Spleen (tissue), 11 donors: ENCODE data around the gene ROMO1. TPM values are rescaled to one million over a fixed set of nuclear protein-coding genes. Genes with fewer than 3 reads are reported as not detected.
"Not testable (repeated sequence)": the region's sequence is repeated elsewhere in the genome, so short reads cannot be mapped to it uniquely, and the experiment has no call there.

ENCODE experiments used
- DNase-seq: peaks from one replicate; pipeline ENCODE4 v3.0.0-alpha.2; 2020
- H3K27ac ChIP-seq, 8 donors: fragments of 200-600 bp; sonication (generic) in 7 of 8; 1 replicate in 4 of 8; 2 replicates in 4 of 8; pipeline versions ENCODE4 v1.5.0 to v1.8.0; 2016 to 2021; ENCODE audit warnings: inconsistent platforms in 4 of 8, mild to moderate bottlenecking in 4 of 8, moderate library complexity in 1 of 8
- H3K27me3 ChIP-seq, 7 donors: fragments of 200-600 bp; sonication (generic) in 6 of 7; replicated peaks in 1 of 7; 1 replicate in 4 of 7; 2 replicates in 3 of 7; pipeline versions ENCODE4 v1.5.0 to v1.8.0; 2016 to 2021; ENCODE audit warnings: inconsistent platforms in 3 of 7, mild to moderate bottlenecking in 1 of 7
- H3K36me3 ChIP-seq, 6 donors: fragments of 200-600 bp; sonication (generic) in 5 of 6; 1 replicate in 4 of 6; 2 replicates in 2 of 6; pipeline versions ENCODE4 v1.5.0 to v1.8.0; 2016 to 2021; ENCODE audit warnings: inconsistent platforms in 2 of 6
- H3K4me1 ChIP-seq, 6 donors: fragments of 200-600 bp; sonication (generic) in 5 of 6; 1 replicate in 3 of 6; 2 replicates in 3 of 6; pipeline versions ENCODE4 v1.5.0 to v1.8.0; 2016 to 2021; ENCODE audit warnings: inconsistent platforms in 3 of 6
- H3K4me3 ChIP-seq, 8 donors: fragments of 200-600 bp; sonication (generic) in 7 of 8; 1 replicate in 4 of 8; 2 replicates in 4 of 8; pipeline versions ENCODE4 v1.5.0 to v1.8.0; 2016 to 2021; ENCODE audit warnings: inconsistent platforms in 4 of 8, mild to moderate bottlenecking in 4 of 8, moderate library complexity in 2 of 8
- H3K9me3 ChIP-seq, 8 donors: fragments of 200-600 bp; sonication (generic) in 7 of 8; 1 replicate in 4 of 8; 2 replicates in 4 of 8; pipeline versions ENCODE4 v1.5.0 to v1.8.0; 2016 to 2021; ENCODE audit warnings: inconsistent platforms in 4 of 8
- POLR2A ChIP-seq, 3 donors: fragments of 450-650 bp; IDR thresholded peaks; one replicate each; pipeline ENCODE4 v1.5.1; 2017; ENCODE audit warnings: antibody characterized with exemption in 3 of 3, mild to moderate bottlenecking in 1 of 3
- POLR2AphosphoS5 ChIP-seq, 3 donors: sonication (generic); formaldehyde crosslinking; IDR thresholded peaks; one replicate each; pipeline ENCODE4 v1.5.1; 2017; ENCODE audit warnings: antibody characterized with exemption in 3 of 3
- WGBS, 5 donors: extraction: QIAGEN DNeasy Blood & Tissue Kit in 3 of 5; methylation state at CpG; one replicate each; pipeline versions ENCODE4 v1.1.5 to v1.1.7; 2013 to 2018; 5-methylcytosine and 5-hydroxymethylcytosine counted together
- intact Hi-C: fragments of 100-400 bp; cut with DNase I; formaldehyde crosslinking; loops from one replicate; pipeline ENCODE4 v1.15.0; 2023; ENCODE audit warnings: low total_unique reads
- polyA plus RNA-seq, 3 donors: library from polyadenylated mRNA; stranded (reverse); fragments of 200-250 nt; gene quantifications; one replicate each; pipeline ENCODE4 v1.2.1, GENCODE V29; 2013
- total RNA-seq, 7 donors: library from RNA; depleted of rRNA in 3 of 7; stranded (reverse); fragments of >200 nt in 3 of 7; fragmentation: NEBNext Ultra II Directional in 4 of 7; extraction: Animal tissue kit (Norgen Biotek cat#: 25700) in 4 of 7; gene quantifications; one replicate each; pipeline versions ENCODE4 v1.1.0 to v1.2.1, GENCODE V29; 2016 to 2021
- TF ChIP-seq, protein P1 (sequence below), 11 experiments: fragments of 200-600 bp in 7 of 11; fragments of 450-650 bp in 4 of 11; sonication (generic) in 4 of 11; IDR thresholded peaks in 8 of 11; conservative IDR thresholded peaks in 3 of 11; 1 replicate in 7 of 11; 2 replicates in 4 of 11; pipeline versions ENCODE4 v1.4.0 to v1.8.0; 2016 to 2021; ENCODE audit warnings: antibody characterized with exemption in 11 of 11, inconsistent platforms in 4 of 11, mild to moderate bottlenecking in 1 of 11
- donor health status: healthy with polysubstance abuse.
- donor health status: DM: no; HTN: no; CAD: no; lungs with moderate emphysema.
- donor health status: DM: no; HTN: no; CAD: no.
- donor health status: Bipolar disorder and iron deficiency.
- donor health status: healthy.
- donor health status: DM: no; HTN: no; CAD: no.
- donor health status: DM: yes; HTN: yes; CAD: no.

The ROMO1 gene
- total and polyA plus RNA-seq, 10 donors: 66.2 to 372 (median 118) TPM

DNA sequence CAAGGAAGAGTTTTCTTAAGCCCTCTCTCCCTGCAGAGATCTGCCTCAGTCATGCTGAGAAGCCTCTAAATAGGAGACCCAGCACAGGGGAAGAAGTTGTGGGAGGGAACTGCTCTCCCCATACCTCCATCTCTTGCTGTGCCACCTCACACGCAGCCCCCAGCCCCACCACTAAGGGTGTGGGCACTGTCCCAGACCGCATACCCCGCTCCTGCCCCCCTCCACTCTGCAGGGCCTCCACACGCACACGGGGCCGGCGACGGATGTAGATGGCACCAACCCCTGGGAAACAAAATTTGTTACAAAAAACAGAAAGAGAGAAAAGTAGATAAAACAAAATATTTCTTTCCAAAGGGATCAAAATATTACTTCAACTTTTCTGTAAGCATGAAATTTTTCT, 24.3 kb upstream of the ROMO1 start:
- WGBS, 5 donors: 92 to 98% (median 96%) methylated on average over 8 of the region's 8 CpGs
- Histone ChIP-seq H3K36me3 (peaks cover 0 to 100% (median 59%) of the 10 kb centered on the region in 6 donors), H3K27ac (no peak overlapping the region), H3K9me3 (no peaks in the 10 kb centered on the region), H3K27me3 (no peaks in the 10 kb centered on the region), H3K4me1 (no peaks in the 10 kb centered on the region), H3K4me3 (no peak overlapping the region)
- no peak for TF ChIP-seq POLR2AphosphoS5 (IDR thresholded peaks at IDR 0.05)
- TF ChIP-seq POLR2A (IDR thresholded peaks at IDR 0.05): no peak
- TF ChIP-seq, protein P1, sequence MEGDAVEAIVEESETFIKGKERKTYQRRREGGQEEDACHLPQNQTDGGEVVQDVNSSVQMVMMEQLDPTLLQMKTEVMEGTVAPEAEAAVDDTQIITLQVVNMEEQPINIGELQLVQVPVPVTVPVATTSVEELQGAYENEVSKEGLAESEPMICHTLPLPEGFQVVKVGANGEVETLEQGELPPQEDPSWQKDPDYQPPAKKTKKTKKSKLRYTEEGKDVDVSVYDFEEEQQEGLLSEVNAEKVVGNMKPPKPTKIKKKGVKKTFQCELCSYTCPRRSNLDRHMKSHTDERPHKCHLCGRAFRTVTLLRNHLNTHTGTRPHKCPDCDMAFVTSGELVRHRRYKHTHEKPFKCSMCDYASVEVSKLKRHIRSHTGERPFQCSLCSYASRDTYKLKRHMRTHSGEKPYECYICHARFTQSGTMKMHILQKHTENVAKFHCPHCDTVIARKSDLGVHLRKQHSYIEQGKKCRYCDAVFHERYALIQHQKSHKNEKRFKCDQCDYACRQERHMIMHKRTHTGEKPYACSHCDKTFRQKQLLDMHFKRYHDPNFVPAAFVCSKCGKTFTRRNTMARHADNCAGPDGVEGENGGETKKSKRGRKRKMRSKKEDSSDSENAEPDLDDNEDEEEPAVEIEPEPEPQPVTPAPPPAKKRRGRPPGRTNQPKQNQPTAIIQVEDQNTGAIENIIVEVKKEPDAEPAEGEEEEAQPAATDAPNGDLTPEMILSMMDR (IDR thresholded peaks at IDR 0.05 in 8 of 11, conservative IDR thresholded peaks at IDR 0.05 in 3 of 11): no peak
- no peak for DNase-seq
- intact Hi-C loops: no loop called here

DNA sequence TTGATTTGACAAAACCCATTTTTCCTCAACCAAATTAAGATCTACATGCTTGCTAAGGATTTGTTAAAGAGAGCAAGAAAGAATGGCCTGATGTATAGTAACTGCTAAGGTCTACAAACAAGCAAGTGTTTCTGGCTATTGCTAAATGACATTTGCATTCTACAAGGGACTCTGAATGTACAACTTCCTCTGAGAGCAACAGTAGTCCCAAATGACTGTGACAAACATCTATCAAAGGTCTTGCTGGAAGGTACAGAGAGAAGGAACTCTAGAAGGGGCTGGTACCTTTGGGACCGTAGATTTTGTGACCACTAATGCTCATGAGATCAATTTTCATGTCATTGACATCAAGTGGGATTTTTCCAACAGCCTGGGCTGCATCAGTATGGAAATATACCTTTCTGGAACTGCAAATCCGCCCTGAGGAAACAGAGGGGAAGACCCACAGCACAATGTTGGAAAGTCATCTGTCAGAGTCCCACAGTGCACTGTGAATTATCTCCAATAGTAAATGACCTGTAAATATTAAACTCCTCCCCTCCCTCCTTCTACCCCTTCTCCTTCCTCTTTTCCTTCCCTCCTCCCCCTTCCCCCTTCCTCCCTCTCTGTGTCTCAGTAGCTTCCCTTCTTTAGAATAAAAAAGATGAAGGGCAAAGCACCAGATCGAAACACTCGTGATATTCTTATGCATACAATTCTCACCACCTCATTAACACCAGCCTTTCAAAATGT, 18.6 kb upstream of the ROMO1 start:
- 40 to 58% (median 49%) methylated on average over 4 of the region's 4 CpGs for WGBS, 5 donors
- TF ChIP-seq POLR2AphosphoS5 (IDR thresholded peaks at IDR 0.05) (no peak), POLR2A (IDR thresholded peaks at IDR 0.05) (no peak)
- TF ChIP-seq, protein P1 (IDR thresholded peaks at IDR 0.05 in 8 of 11, conservative IDR thresholded peaks at IDR 0.05 in 3 of 11): no peak
- peaks cover 0 to 13% (median 10%) of the 10 kb centered on the region in 6 donors for H3K4me1 ChIP-seq
- H3K27ac ChIP-seq: peak overlapping the region in 5 of 8 donors; percentile 5 to 57 (median 53)
- intact Hi-C loops: no loop called here
- H3K9me3 ChIP-seq: no peaks in the 10 kb centered on the region
- peaks cover 0 to 92% (median 16%) of the 10 kb centered on the region in 6 donors for H3K36me3 ChIP-seq
- no peaks in the 10 kb centered on the region for H3K27me3 ChIP-seq
- no peak overlapping the region for H3K4me3 ChIP-seq
- no peak for DNase-seq

DNA sequence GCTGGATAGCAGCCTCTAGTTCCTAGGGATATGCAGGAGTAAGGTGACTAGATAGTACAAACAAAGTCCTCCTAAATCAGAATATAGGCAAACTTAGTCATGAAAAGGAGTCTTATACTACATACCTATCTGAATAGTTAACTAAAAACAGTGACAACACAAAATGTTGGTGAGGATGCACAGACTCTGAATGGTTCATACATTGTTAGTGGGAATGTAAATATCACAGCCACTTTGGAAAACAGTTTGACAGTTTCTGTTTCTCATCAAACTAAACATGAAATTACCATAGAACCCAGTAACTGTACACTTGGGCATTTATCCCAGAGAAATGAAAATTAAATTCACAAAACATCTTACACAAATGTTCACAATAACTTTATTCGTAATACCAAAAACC, 17.2 kb upstream of the ROMO1 start:
- Histone ChIP-seq H3K9me3 (no peaks in the 10 kb centered on the region), H3K4me3 (no peak overlapping the region), H3K27me3 (no peaks in the 10 kb centered on the region), H3K4me1 (peaks cover 0 to 13% (median 10%) of the 10 kb centered on the region in 6 donors), H3K27ac (no peak overlapping the region), H3K36me3 (peaks cover 0 to 92% (median 22%) of the 10 kb centered on the region in 6 donors)
- no peak for DNase-seq
- intact Hi-C loops: no loop called here
- WGBS, 5 donors: 0 to 100% (median 95%) methylated on average over 1 of the region's 1 CpG
- TF ChIP-seq, protein P1 (IDR thresholded peaks at IDR 0.05 in 8 of 11, conservative IDR thresholded peaks at IDR 0.05 in 3 of 11): no peak
- no peak for TF ChIP-seq POLR2A (IDR thresholded peaks at IDR 0.05)
- TF ChIP-seq POLR2AphosphoS5 (IDR thresholded peaks at IDR 0.05): no peak

DNA sequence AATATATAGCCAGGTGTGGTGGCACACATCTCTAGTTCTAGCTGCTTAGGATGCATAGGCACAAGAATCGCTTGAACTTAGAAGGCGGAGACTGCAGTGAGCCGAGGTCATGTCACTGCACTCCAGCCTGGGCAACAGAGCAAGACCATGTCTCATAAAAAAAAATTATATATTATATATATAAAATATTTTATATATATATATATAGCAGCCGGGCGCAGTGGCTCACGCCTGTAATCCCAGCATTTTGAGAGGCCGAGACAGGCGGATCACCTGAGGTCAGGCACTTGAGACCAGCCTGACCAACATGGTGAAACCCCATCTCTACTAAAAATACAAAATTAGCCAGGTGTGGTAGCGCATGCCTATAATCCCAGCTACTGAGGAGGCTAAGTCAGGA, 13.8 kb upstream of the ROMO1 start:
- H3K4me3 ChIP-seq, intact Hi-C loops, H3K27me3 ChIP-seq, H3K4me1 ChIP-seq, H3K9me3 ChIP-seq, H3K27ac ChIP-seq, DNase-seq: not testable (repeated sequence)
- peaks cover 0 to 92% (median 43%) of the 10 kb centered on the region in 6 donors for H3K36me3 ChIP-seq
- 95 to 97% (median 96%) methylated on average over 9 of the region's 9 CpGs for WGBS, 5 donors
